H9 (cell line): ENCODE data around the gene ADAMTS2. TPM values are rescaled to one million over a fixed set of nuclear protein-coding genes. Genes with fewer than 3 reads are reported as not detected.

ENCODE experiments used
- DNase-seq: peaks from one replicate; pipeline ENCODE4 v3.0.0-alpha.2; 2017
- H2AFZ ChIP-seq: one replicate; pipeline ENCODE4 v1.6.1; 2013; ENCODE audit warnings: mild to moderate bottlenecking, low read length, control low read depth, moderate library complexity
- H2AK5ac ChIP-seq: 2 replicates; pipeline ENCODE4 v1.6.1; 2013; ENCODE audit warnings: low read length, control low read depth, mixed read lengths; ENCODE audit not compliant: insufficient read length
- H2BK120ac ChIP-seq: one replicate; pipeline ENCODE4 v1.6.1; 2013; ENCODE audit warnings: low read depth, mild to moderate bottlenecking, low read length, control low read depth, inconsistent platforms; ENCODE audit not compliant: poor library complexity, severe bottlenecking
- H2BK12ac ChIP-seq: 2 replicates; pipeline ENCODE4 v1.6.1; 2013; ENCODE audit warnings: low read length, control low read depth, mixed read lengths, low read depth; ENCODE audit not compliant: insufficient read length
- H2BK15ac ChIP-seq: 2 replicates; pipeline ENCODE4 v1.6.1; 2013; ENCODE audit warnings: low read depth, low read length, control low read depth
- H2BK20ac ChIP-seq: one replicate; pipeline ENCODE4 v1.6.1; 2013; ENCODE audit warnings: low read depth, mild to moderate bottlenecking, low read length, control low read depth, inconsistent platforms; ENCODE audit not compliant: poor library complexity, severe bottlenecking
- H2BK5ac ChIP-seq: 2 replicates; pipeline ENCODE4 v1.6.1; 2013; ENCODE audit warnings: low read length, control low read depth, mixed read lengths; ENCODE audit not compliant: insufficient read length
- H3K14ac ChIP-seq: 2 replicates; pipeline ENCODE4 v1.6.1; 2013; ENCODE audit warnings: low read length, control low read depth; ENCODE audit not compliant: insufficient read depth
- H3K18ac ChIP-seq: 2 replicates; pipeline ENCODE4 v1.6.1; 2013; ENCODE audit warnings: low read depth, mild to moderate bottlenecking, mixed read lengths, low read length, control low read depth; ENCODE audit not compliant: insufficient read length
- H3K23ac ChIP-seq: 2 replicates; pipeline ENCODE4 v1.6.1; 2013; ENCODE audit warnings: low read length, control low read depth, mixed read lengths, low read depth; ENCODE audit not compliant: insufficient read length
- H3K23me2 ChIP-seq: 2 replicates; pipeline ENCODE4 v1.6.1; 2013; ENCODE audit warnings: low read depth, mild to moderate bottlenecking, mixed read lengths, low read length, control low read depth; ENCODE audit not compliant: insufficient read length, poor library complexity, severe bottlenecking
- H3K27ac ChIP-seq: 2 replicates; pipeline ENCODE4 v1.5.1; 2013; ENCODE audit warnings: low read length, control low read depth, mixed read lengths, low read depth; ENCODE audit not compliant: insufficient read length
- H3K27me3 ChIP-seq: 2 replicates; pipeline ENCODE4 v1.6.1; 2013; ENCODE audit warnings: low read length, control low read depth, inconsistent platforms; ENCODE audit not compliant: insufficient read depth
- H3K4ac ChIP-seq: 2 replicates; pipeline ENCODE4 v1.6.1; 2013; ENCODE audit warnings: low read depth, mild to moderate bottlenecking, control low read depth, inconsistent platforms, low read length, moderate library complexity
- H3K4me1 ChIP-seq: 2 replicates; pipeline ENCODE4 v1.6.1; 2013; ENCODE audit warnings: low read length, control low read depth, inconsistent platforms; ENCODE audit not compliant: insufficient read depth
- H3K4me2 ChIP-seq: 2 replicates; pipeline ENCODE4 v1.6.1; 2013; ENCODE audit warnings: low read length, control low read depth, mixed read lengths; ENCODE audit not compliant: insufficient read length, insufficient read depth
- H3K56ac ChIP-seq: 2 replicates; pipeline ENCODE4 v1.6.1; 2013; ENCODE audit warnings: low read depth, mild to moderate bottlenecking, mixed read lengths, low read length, control low read depth; ENCODE audit not compliant: insufficient read length
- H3K79me1 ChIP-seq: 2 replicates; pipeline ENCODE4 v1.6.1; 2013; ENCODE audit warnings: low read depth, mild to moderate bottlenecking, moderate library complexity, low read length, control low read depth, inconsistent platforms; ENCODE audit not compliant: insufficient read depth, poor library complexity, severe bottlenecking
- H3K79me2 ChIP-seq: 2 replicates; pipeline ENCODE4 v1.6.1; 2013; ENCODE audit warnings: low read length, control low read depth, inconsistent platforms; ENCODE audit not compliant: insufficient read depth
- H3K9ac ChIP-seq: 2 replicates; pipeline ENCODE4 v1.6.1; 2013; ENCODE audit warnings: low read length, control low read depth, mixed read lengths; ENCODE audit not compliant: insufficient read length; ENCODE audit errors: extremely low read depth
- H3K9me3 ChIP-seq: one replicate; pipeline ENCODE4 v1.6.1; 2013; ENCODE audit warnings: low read depth, low read length, inconsistent platforms; ENCODE audit not compliant: control insufficient read depth
- H3T11ph ChIP-seq: one replicate; pipeline ENCODE4 v1.6.1; 2013; ENCODE audit warnings: mild to moderate bottlenecking, low read length, control low read depth, inconsistent platforms
- H4K20me1 ChIP-seq: one replicate; pipeline ENCODE4 v1.6.1; 2013; ENCODE audit not compliant: control insufficient read depth, insufficient read length, insufficient read depth
- H4K5ac ChIP-seq: 2 replicates; pipeline ENCODE4 v1.6.1; 2013; ENCODE audit warnings: low read depth, mild to moderate bottlenecking, mixed read lengths, low read length, control low read depth; ENCODE audit not compliant: insufficient read length
- H4K8ac ChIP-seq: replicated peaks from 2 replicates; pipeline ENCODE4 v1.6.1; 2013; ENCODE audit warnings: low read length, control low read depth, mixed read lengths, low read depth; ENCODE audit not compliant: insufficient read length
- H4K91ac ChIP-seq: 2 replicates; pipeline ENCODE4 v1.6.1; 2013; ENCODE audit warnings: low read depth, mild to moderate bottlenecking, moderate library complexity, mixed read lengths, low read length, control low read depth; ENCODE audit not compliant: insufficient read length
- H3K27ac Mint-ChIP-seq, 3 experiments: 2 replicates in 2 of 3; 3 replicates in 1 of 3; pipeline ENCODE4 v1.8.0; 2020 to 2021; ENCODE audit warnings: mixed read lengths in 3 of 3, mild to moderate bottlenecking in 1 of 3, moderate library complexity in 1 of 3
- H3K27me3 Mint-ChIP-seq: 2 replicates; pipeline ENCODE4 v1.8.0; 2021; ENCODE audit warnings: low read depth, mild to moderate bottlenecking, moderate library complexity, mixed read lengths
- H3K36me3 Mint-ChIP-seq, 3 experiments: 2 replicates in 2 of 3; 3 replicates in 1 of 3; pipeline ENCODE4 v1.8.0; 2020 to 2021; ENCODE audit warnings: low read depth in 3 of 3, mixed read lengths in 3 of 3; ENCODE audit not compliant: insufficient read depth in 1 of 3
- H3K4me1 Mint-ChIP-seq, 2 experiments: 2 replicates each; pipeline ENCODE4 v1.8.0; 2020; ENCODE audit warnings: mixed read lengths in 2 of 2
- H3K4me3 Mint-ChIP-seq, 2 experiments: 2 replicates in 1 of 2; 3 replicates in 1 of 2; pipeline ENCODE4 v1.8.0; 2020 to 2021; ENCODE audit warnings: mild to moderate bottlenecking in 2 of 2, mixed read lengths in 2 of 2, moderate library complexity in 1 of 2
- H3K9me3 Mint-ChIP-seq, 2 experiments: 2 replicates in 1 of 2; 3 replicates in 1 of 2; pipeline ENCODE4 v1.8.0; 2020; ENCODE audit warnings: mild to moderate bottlenecking in 2 of 2, mixed read lengths in 2 of 2, moderate library complexity in 1 of 2
- CTCF ChIP-seq: fragments of 200-600 bp; sonication (generic); conservative IDR thresholded peaks from 3 replicates; pipeline ENCODE4 v1.8.0; 2021; ENCODE audit warnings: antibody characterized with exemption, mild to moderate bottlenecking
- WGBS: extraction: QIAGEN DNeasy Blood & Tissue Kit; methylation state at CpG from one replicate; pipeline ENCODE4 v1.1.7; 2013; ENCODE audit warnings: missing lambda C conversion rate, low lambda C conversion rate, mixed read lengths; ENCODE audit not compliant: insufficient read length; ENCODE audit errors: extremely low coverage; 5-methylcytosine and 5-hydroxymethylcytosine counted together
- total RNA-seq: library from RNA; stranded (reverse); gene quantifications from 2 replicates; pipeline ENCODE4 v1.2.1, GENCODE V29; 2021

Gene ADAMTS2
- total RNA-seq, 1 experiment from 2014 or later = 5.4 TPM

GRCh38 chr5:179141867-179142266 lies 203.4 kb downstream of the ADAMTS2 start:
- Histone ChIP-seq H3K18ac (no peak overlapping the region), H3T11ph (no peak overlapping the region), H3K4me1 (no peaks in the 10 kb centered on the region)

More at GRCh38 chr5:179141867-179142266, 203.4 kb downstream of the ADAMTS2 start:
- peaks cover 10% of the 10 kb centered on the region for H3K27me3 Mint-ChIP-seq
- Histone ChIP-seq H3K9ac (no peak overlapping the region), H4K8ac (no peak overlapping the region), H3K27me3 (no peaks in the 10 kb centered on the region), H3K27ac (no peak overlapping the region), H2BK5ac (no peak overlapping the region), H4K20me1 (no peaks in the 10 kb centered on the region), H2AK5ac (no peak overlapping the region), H4K91ac (no peak overlapping the region), H3K4ac (no peak overlapping the region), H2BK20ac (no peak overlapping the region), H2BK15ac (no peak overlapping the region), H3K79me2 (no peaks in the 10 kb centered on the region), H3K14ac (no peak overlapping the region), H3K9me3 (no peaks in the 10 kb centered on the region), H2AFZ (no peak overlapping the region), H3K23me2 (no peaks in the 10 kb centered on the region), H2BK12ac (no peak overlapping the region), H3K23ac (no peak overlapping the region), H3K79me1 (no peaks in the 10 kb centered on the region), H3K4me2 (no peak overlapping the region), H2BK120ac (no peak overlapping the region), H3K56ac (no peak overlapping the region), H4K5ac (no peak overlapping the region)
- TF ChIP-seq CTCF = no peak
- no peak for DNase-seq
- no peaks in the 10 kb centered on the region; a peak in 1 of 5 replicates for H3K9me3 Mint-ChIP-seq
- no peak overlapping the region for H3K4me3 Mint-ChIP-seq
- H3K4me1 Mint-ChIP-seq = no peaks in the 10 kb centered on the region
- peaks cover 0 to 2% (median 0%) of the 10 kb centered on the region in 3 experiments; a peak in 2 of 7 replicates for H3K36me3 Mint-ChIP-seq
- no peak overlapping the region for H3K27ac Mint-ChIP-seq
- no CpG with 5 or more reads among the region's 1 CpG for whole genome bisulfite sequencing
